ENCODE data around the gene ZNF512.

- TF ChIP-seq EZH2 (IDR thresholded peaks at IDR 0.05; ENCODE audit: insufficient read depth, poor library complexity, severe bottlenecking) (no peak), EZH2phosphoT487 (IDR thresholded peaks at IDR 0.05; ENCODE audit: insufficient read depth, low read depth) (no peak)
These were observed 53.9 kb downstream of the ZNF512 start for GRCh38 chr2:27636766-27637165.

Data from GM23248 (cell line).